LNCaP clone FGC (cell line): Measurements from ENCODE around the gene HES7.
A peak's percentile ranks its signal among the peaks of the same experiment; 100 is the strongest.

ENCODE experiments used
- DNase-seq: peaks from one replicate; pipeline ENCODE4 v3.0.0-alpha.2; 2011; ENCODE audit warnings: low read depth
- H3K4me3 ChIP-seq: 2 replicates; pipeline ENCODE4 v1.5.1; 2011; ENCODE audit warnings: mild to moderate bottlenecking, low read depth, low read length, control low read depth
- CTCF ChIP-seq: IDR thresholded peaks from 2 replicates; pipeline ENCODE4 v1.5.1; 2012; ENCODE audit warnings: mild to moderate bottlenecking; ENCODE audit not compliant: control insufficient read depth, insufficient read depth; ENCODE audit errors: extremely low read depth

The HES7 gene

GRCh38 chr17:8159459-8160223, 35.7 kb upstream of the HES7 start:
- no peak for TF ChIP-seq CTCF
- no peak for DNase-seq

GRCh38 chr17:8159032-8159400, 35.1 kb upstream of the HES7 start:
- H3K4me3 ChIP-seq, result no peak overlapping the region
- DNase-seq, result no peak
- no peak for TF ChIP-seq CTCF

More at GRCh38 chr17:8159459-8160223, 35.7 kb upstream of the HES7 start:
- H3K4me3 ChIP-seq, result no peak overlapping the region

GRCh38 chr17:8158267-8159031, 34.5 kb upstream of the HES7 start:
- no peak overlapping the region for H3K4me3 ChIP-seq
- peak; percentile 85 for TF ChIP-seq CTCF
- DNase-seq, result peak; percentile 70

GRCh38 chr17:8156246-8156992, 32.5 kb upstream of the HES7 start:
- DNase-seq, result peak; percentile 100
- H3K4me3 ChIP-seq, result peak overlapping the region; percentile 82
- no peak for TF ChIP-seq CTCF

GRCh38 chr17:8155996-8156245, 32.0 kb upstream of the HES7 start:
- no peak for TF ChIP-seq CTCF
- DNase-seq, result no peak
- H3K4me3 ChIP-seq, result peak overlapping the region; percentile 82

GRCh38 chr17:8155231-8155995, 31.5 kb upstream of the HES7 start:
- DNase-seq, result peak; percentile 83
- no peak for TF ChIP-seq CTCF
- H3K4me3 ChIP-seq, result peak overlapping the region; percentile 82
